ENCODE results near the gene NUDT16L1.

NUDT16L1 gene

DNA sequence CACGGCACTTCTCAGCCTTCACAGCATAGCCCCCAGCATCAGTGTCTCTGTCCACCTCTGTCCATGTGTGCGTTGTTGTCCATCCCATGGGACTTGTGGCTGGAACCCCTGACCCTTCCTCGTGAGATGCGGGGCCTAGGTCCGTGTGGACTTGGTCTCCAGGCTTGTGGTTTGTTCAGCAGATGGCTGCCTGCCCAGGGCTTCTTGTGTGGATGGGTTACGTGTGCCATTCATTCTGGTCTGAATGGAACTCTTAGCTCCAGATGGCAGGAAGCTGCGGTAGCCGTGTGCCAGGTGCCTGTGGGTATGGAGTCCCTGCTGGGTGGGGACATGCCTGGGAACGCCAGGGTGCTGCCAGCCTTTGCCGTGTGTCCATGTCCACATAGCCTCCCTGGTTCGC lies 31.7 kb upstream of the NUDT16L1 start:
- ATAC-seq (ENCODE audit: insufficient read depth, low read depth) (peak; percentile 50), DNase-seq (peak; percentile 64)
- peaks cover 52% of the 10 kb centered on the region for H3K36me3 ChIP-seq (ENCODE audit: insufficient read depth, low read length)
- H3K4me3 ChIP-seq (ENCODE audit: low read depth in 1 of 2, low read length in 2 of 2): no peak overlapping the region
- H3K27ac ChIP-seq (ENCODE audit: low read length): no peak overlapping the region
- no peaks in the 10 kb centered on the region for H3K9me3 ChIP-seq (ENCODE audit: insufficient read depth, low read length, severe bottlenecking)
- H2AFZ ChIP-seq (ENCODE audit: low read depth, low read length): no peak overlapping the region
- peaks cover 11% of the 10 kb centered on the region for H3K4me1 ChIP-seq (ENCODE audit: insufficient read depth, low read length)
- H3K4me2 ChIP-seq (ENCODE audit: insufficient read depth, low read length): no peak overlapping the region
- H4K20me1 ChIP-seq (ENCODE audit: insufficient read depth, low read length): peaks cover 28% of the 10 kb centered on the region
- TF ChIP-seq EZH2 (IDR thresholded peaks at IDR 0.05; ENCODE audit: borderline replicate concordance, low read depth, low read length, severe bottlenecking): no peak
- TF ChIP-seq, protein P1, sequence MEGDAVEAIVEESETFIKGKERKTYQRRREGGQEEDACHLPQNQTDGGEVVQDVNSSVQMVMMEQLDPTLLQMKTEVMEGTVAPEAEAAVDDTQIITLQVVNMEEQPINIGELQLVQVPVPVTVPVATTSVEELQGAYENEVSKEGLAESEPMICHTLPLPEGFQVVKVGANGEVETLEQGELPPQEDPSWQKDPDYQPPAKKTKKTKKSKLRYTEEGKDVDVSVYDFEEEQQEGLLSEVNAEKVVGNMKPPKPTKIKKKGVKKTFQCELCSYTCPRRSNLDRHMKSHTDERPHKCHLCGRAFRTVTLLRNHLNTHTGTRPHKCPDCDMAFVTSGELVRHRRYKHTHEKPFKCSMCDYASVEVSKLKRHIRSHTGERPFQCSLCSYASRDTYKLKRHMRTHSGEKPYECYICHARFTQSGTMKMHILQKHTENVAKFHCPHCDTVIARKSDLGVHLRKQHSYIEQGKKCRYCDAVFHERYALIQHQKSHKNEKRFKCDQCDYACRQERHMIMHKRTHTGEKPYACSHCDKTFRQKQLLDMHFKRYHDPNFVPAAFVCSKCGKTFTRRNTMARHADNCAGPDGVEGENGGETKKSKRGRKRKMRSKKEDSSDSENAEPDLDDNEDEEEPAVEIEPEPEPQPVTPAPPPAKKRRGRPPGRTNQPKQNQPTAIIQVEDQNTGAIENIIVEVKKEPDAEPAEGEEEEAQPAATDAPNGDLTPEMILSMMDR (IDR thresholded peaks at IDR 0.05; ENCODE audit: borderline replicate concordance, extremely low read depth, low read length, poor library complexity, severe bottlenecking): no peak
- no peaks in the 10 kb centered on the region for H3K27me3 ChIP-seq (ENCODE audit: insufficient read depth, low read length, poor library complexity)
- no peak overlapping the region for H3K9ac ChIP-seq (ENCODE audit: low read depth, low read length)
- H3K79me2 ChIP-seq (ENCODE audit: insufficient read depth, low read length): peaks cover 13% of the 10 kb centered on the region; the same call in 1 of the 2 replicates

DNA sequence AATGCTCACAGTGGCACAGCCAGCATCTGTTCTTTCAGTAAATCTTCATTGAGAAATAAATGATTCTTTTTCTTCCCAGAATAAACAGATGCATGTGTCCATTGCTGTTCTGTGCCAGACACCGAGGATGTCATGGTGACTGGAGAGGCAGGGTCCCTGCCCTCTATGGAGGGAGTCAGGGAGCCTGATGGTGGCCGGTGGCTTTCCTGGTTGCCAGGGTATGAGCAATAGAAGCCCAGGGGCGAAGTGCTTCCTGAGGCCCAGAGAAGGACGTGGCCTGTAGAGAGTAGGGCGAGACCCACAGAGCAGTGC lies 29.9 kb upstream of the NUDT16L1 start:
- Histone ChIP-seq H3K4me3 (ENCODE audit: low read depth in 1 of 2, low read length in 2 of 2) (no peak overlapping the region), H3K4me2 (ENCODE audit: insufficient read depth, low read length) (no peak overlapping the region), H3K79me2 (ENCODE audit: insufficient read depth, low read length) (peaks cover 13% of the 10 kb centered on the region; the same call in 1 of the 2 replicates), H3K9ac (ENCODE audit: low read depth, low read length) (no peak overlapping the region), H3K27ac (ENCODE audit: low read length) (no peak overlapping the region), H2AFZ (ENCODE audit: low read depth, low read length) (no peak overlapping the region), H3K36me3 (ENCODE audit: insufficient read depth, low read length) (peaks cover 59% of the 10 kb centered on the region), H4K20me1 (ENCODE audit: insufficient read depth, low read length) (peaks cover 29% of the 10 kb centered on the region), H3K9me3 (ENCODE audit: insufficient read depth, low read length, severe bottlenecking) (no peaks in the 10 kb centered on the region), H3K27me3 (ENCODE audit: insufficient read depth, low read length, poor library complexity) (no peaks in the 10 kb centered on the region), H3K4me1 (ENCODE audit: insufficient read depth, low read length) (peaks cover 11% of the 10 kb centered on the region)
- TF ChIP-seq, protein P1 (IDR thresholded peaks at IDR 0.05; ENCODE audit: borderline replicate concordance, extremely low read depth, low read length, poor library complexity, severe bottlenecking): no peak
- ATAC-seq (ENCODE audit: insufficient read depth, low read depth): no peak
- DNase-seq: no peak

DNA sequence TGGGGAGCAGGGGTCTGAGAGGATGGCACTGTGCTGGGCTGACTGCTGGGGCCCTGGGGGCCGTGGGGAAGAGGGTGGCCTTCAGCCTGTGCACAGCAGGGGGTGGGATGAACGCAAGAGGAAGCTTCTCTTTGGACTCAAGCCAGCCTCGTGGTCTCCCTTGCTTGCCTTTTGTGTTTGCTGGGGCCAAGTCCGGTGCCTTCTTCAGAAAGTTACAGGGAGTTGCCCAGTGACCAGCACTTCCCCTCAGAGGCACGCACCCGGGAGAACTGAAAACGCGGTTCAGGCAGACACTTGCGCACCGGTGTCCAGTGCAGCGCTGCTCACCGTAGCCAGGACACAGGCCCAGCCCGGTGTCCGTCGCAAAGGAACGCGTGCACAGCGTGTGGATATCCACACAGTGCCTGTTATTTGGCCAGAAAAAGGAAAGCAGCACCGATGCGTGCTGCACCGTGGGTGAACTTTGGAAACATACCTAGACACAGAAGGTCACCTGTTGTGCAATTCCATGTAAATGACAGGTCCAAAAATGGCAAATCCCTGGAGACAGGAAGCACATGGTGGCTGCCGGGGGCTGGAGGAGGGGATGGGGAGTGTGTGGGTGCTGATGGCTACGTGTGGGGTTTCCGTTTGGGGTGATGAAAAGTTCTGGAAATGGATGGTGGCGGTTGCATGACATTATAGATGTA lies 29.4 kb upstream of the NUDT16L1 start:
- H3K27ac ChIP-seq (ENCODE audit: low read length): no peak overlapping the region
- peaks cover 29% of the 10 kb centered on the region for H4K20me1 ChIP-seq (ENCODE audit: insufficient read depth, low read length)
- no peak overlapping the region for H2AFZ ChIP-seq (ENCODE audit: low read depth, low read length)
- no peak overlapping the region for H3K4me3 ChIP-seq (ENCODE audit: low read depth in 1 of 2, low read length in 2 of 2)
- peaks cover 62% of the 10 kb centered on the region for H3K36me3 ChIP-seq (ENCODE audit: insufficient read depth, low read length)
- TF ChIP-seq EZH2 (IDR thresholded peaks at IDR 0.05; ENCODE audit: borderline replicate concordance, low read depth, low read length, severe bottlenecking): no peak
- TF ChIP-seq, protein P1 (IDR thresholded peaks at IDR 0.05; ENCODE audit: borderline replicate concordance, extremely low read depth, low read length, poor library complexity, severe bottlenecking): no peak
- peaks cover 13% of the 10 kb centered on the region; the same call in 1 of the 2 replicates for H3K79me2 ChIP-seq (ENCODE audit: insufficient read depth, low read length)
- H3K27me3 ChIP-seq (ENCODE audit: insufficient read depth, low read length, poor library complexity): no peaks in the 10 kb centered on the region
- H3K9ac ChIP-seq (ENCODE audit: low read depth, low read length): no peak overlapping the region
- no peaks in the 10 kb centered on the region for H3K9me3 ChIP-seq (ENCODE audit: insufficient read depth, low read length, severe bottlenecking)
- no peak overlapping the region for H3K4me2 ChIP-seq (ENCODE audit: insufficient read depth, low read length)
- peaks cover 11% of the 10 kb centered on the region for H3K4me1 ChIP-seq (ENCODE audit: insufficient read depth, low read length)
- ATAC-seq (ENCODE audit: insufficient read depth, low read depth) (no peak), DNase-seq (no peak)

Data from DND-41 (cell line).